Measurements from ENCODE around the gene CASZ1.

DNA sequence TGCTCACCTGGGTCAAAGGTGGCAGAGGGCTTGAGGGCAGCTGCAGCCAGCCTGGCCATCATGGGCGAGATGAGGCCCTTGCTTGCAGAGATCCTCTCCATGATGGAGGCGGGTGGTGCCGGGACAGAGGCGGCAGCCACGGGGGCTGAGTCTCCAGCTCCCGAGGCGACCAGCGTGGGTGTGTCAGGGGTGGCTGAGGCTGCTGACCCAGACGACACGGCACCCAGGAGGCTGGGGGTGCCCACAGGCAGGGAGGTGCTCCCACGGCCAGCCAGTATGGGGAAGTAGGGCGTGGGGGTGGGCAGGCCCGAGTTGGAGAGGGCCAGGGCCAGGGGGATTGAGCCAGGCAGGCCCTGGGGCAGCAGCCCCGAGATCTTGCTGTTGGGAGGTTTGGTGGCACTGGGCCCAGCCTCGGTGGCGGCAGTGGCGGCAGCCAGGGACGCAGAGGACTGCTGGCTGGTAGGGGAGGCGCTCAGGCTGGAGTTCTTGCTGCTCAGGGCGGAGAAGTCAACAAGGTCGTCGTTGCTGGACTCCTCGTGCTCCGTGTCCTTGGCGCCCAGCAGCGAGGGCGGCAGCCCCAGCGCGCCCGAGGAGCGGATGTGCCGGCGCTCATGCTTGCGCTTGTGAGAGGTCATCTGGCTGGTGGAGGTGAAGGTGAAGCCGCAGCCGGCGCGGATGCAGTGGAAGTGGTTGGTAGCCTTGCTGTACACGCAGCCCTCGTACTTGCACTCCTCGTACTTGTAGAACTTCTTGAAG lies 142.9 kb downstream of the CASZ1 start:
- TF ChIP-seq, protein P1, sequence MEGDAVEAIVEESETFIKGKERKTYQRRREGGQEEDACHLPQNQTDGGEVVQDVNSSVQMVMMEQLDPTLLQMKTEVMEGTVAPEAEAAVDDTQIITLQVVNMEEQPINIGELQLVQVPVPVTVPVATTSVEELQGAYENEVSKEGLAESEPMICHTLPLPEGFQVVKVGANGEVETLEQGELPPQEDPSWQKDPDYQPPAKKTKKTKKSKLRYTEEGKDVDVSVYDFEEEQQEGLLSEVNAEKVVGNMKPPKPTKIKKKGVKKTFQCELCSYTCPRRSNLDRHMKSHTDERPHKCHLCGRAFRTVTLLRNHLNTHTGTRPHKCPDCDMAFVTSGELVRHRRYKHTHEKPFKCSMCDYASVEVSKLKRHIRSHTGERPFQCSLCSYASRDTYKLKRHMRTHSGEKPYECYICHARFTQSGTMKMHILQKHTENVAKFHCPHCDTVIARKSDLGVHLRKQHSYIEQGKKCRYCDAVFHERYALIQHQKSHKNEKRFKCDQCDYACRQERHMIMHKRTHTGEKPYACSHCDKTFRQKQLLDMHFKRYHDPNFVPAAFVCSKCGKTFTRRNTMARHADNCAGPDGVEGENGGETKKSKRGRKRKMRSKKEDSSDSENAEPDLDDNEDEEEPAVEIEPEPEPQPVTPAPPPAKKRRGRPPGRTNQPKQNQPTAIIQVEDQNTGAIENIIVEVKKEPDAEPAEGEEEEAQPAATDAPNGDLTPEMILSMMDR (IDR thresholded peaks at IDR 0.05) = no peak
- no peak for TF ChIP-seq POLR2A (IDR thresholded peaks at IDR 0.05)

All from lower leg skin (tissue), 3 donors.